Stimulated activated CD8-positive, alpha-beta memory T cell treated with anti-CD3 and anti-CD28 coated beads, Interleukin-2, amount 100 ng/mL, for 48 hours (primary cell): ENCODE results near the gene BEST2.

Experiments used
- DNase-seq, 2 donors: peaks; one replicate each; pipeline ENCODE4 v3.0.0-alpha.2; 2020; ENCODE audit warnings: low read depth in 2 of 2

BEST2 gene

GRCh38 chr19:12800923-12801465, 49.4 kb downstream of the BEST2 start:
- no peak for DNase-seq

- DNase-seq, result peak; percentile 70 to 72
Measured at GRCh38 chr19:12801466-12802266, 50.1 kb downstream of the BEST2 start, which contains the start of the genes PRDX2 and THSD8. Gene PRDX2 (minus strand): TSS chr19:12801800. CDS start chr19:12801261, 539 bp downstream. Gene THSD8 (plus strand): TSS chr19:12802069. CDS start chr19:12802072, 3 bp downstream.

- no peak for DNase-seq
Measured at GRCh38 chr19:12802267-12803106, 50.9 kb downstream of the BEST2 start.

- no peak for DNase-seq
Measured at GRCh38 chr19:12804051-12804450, 52.5 kb downstream of the BEST2 start.

GRCh38 chr19:12806242-12807081, 54.9 kb downstream of the BEST2 start, which contains the start of gene RNASEH2A:
Gene RNASEH2A (plus strand): TSS chr19:12806584. CDS start chr19:12806674, 90 bp downstream.
- DNase-seq, result peak; percentile 78 to 82
